H1 (cell line): Measurements from ENCODE around the gene ARID1B. TPM values are rescaled to one million over a fixed set of nuclear protein-coding genes. Genes with fewer than 3 reads are reported as not detected.

Experiments used
- KDM1A ChIP-seq: fragments of 200-600, 300-600 bp; sonication (generic); IDR thresholded peaks from 2 replicates; pipeline ENCODE4 v1.7.1; 2016; ENCODE audit warnings: mild to moderate bottlenecking, low read length, borderline replicate concordance
- MAFK ChIP-seq: IDR thresholded peaks from 2 replicates; pipeline ENCODE4 v1.6.1; 2012; ENCODE audit warnings: low read depth, mild to moderate bottlenecking, improper control_type of control experiment, low read length
- SP1 ChIP-seq: IDR thresholded peaks from 2 replicates; pipeline ENCODE4 v1.6.1; 2011; ENCODE audit warnings: low read depth, low read length
- ZNF274 ChIP-seq: IDR thresholded peaks from 2 replicates; pipeline ENCODE4 v1.7.0; 2012; ENCODE audit warnings: low read length, borderline replicate concordance; ENCODE audit errors: extremely low read depth
- polyA plus RNA-seq, 7 experiments: library from polyadenylated mRNA; depleted of rRNA in 3 of 7; stranded (reverse) in 5 of 7; unstranded in 2 of 7; fragments of >200 nt in 5 of 7; fragments of 200-250 nt in 2 of 7; gene quantifications; 1 replicate in 5 of 7; 2 replicates in 1 of 7; 4 replicates in 1 of 7; pipeline versions ENCODE4 v1.2.1 to v1.2.3, GENCODE V29; 2011 to 2013; ENCODE audit warnings: missing spikeins in 2 of 7, mixed read lengths in 2 of 7
- total RNA-seq: library from RNA; stranded (reverse); fragmentation: NEBNext Ultra II Directional; extraction: Animal tissue kit (Norgen Biotek cat#: 25700); gene quantifications from 2 replicates; pipeline ENCODE4 v1.2.1, GENCODE V29; 2021
- TF ChIP-seq, protein P1 (sequence below): fragments of 300-600 bp; sonication (generic); IDR thresholded peaks from 2 replicates; pipeline ENCODE4 v1.7.1; 2012; ENCODE audit warnings: low read length, moderate library complexity, mild to moderate bottlenecking, inconsistent platforms; ENCODE audit not compliant: insufficient replicate concordance

The ARID1B gene
- total and polyA plus RNA-seq, 2 of the 8 experiments (the other 6 are each of a cell fraction or from before 2014, with no cell fraction given) = 24.3 to 70.3 TPM

DNA sequence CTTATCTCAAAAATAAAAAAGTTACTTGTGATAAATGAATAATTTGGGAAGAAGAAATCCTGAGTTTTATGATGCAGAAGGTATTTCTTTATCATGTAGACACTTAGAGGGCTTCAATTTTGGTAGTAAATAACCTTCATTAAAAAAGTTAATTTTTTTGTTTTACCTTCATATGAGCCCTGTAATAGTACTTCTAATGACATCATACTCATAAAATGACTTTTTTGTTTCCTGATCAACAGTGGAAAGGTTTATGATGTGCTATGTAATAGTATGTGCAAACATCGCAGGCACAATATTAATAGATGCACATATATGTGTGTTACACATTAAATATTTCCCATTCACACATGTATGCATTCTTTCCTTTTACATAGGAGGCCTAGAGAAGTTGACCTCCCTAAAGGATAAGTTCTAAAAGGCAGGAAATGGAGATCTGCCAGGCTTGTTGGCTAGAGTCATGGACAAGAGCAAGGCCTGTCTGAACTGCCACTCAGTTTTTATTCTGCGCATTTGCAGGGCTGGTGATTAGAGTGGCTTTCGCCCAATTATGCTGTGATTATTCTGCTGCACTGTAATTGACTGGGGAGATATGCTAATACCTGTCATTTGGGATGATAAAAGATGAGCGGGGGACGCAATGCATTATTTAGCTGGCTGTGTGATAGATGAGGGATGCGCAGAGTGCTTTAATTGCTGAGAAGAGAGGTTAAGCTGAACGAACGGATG lies 273.5 kb downstream of the ARID1B start (continued):
- TF ChIP-seq, protein P1, sequence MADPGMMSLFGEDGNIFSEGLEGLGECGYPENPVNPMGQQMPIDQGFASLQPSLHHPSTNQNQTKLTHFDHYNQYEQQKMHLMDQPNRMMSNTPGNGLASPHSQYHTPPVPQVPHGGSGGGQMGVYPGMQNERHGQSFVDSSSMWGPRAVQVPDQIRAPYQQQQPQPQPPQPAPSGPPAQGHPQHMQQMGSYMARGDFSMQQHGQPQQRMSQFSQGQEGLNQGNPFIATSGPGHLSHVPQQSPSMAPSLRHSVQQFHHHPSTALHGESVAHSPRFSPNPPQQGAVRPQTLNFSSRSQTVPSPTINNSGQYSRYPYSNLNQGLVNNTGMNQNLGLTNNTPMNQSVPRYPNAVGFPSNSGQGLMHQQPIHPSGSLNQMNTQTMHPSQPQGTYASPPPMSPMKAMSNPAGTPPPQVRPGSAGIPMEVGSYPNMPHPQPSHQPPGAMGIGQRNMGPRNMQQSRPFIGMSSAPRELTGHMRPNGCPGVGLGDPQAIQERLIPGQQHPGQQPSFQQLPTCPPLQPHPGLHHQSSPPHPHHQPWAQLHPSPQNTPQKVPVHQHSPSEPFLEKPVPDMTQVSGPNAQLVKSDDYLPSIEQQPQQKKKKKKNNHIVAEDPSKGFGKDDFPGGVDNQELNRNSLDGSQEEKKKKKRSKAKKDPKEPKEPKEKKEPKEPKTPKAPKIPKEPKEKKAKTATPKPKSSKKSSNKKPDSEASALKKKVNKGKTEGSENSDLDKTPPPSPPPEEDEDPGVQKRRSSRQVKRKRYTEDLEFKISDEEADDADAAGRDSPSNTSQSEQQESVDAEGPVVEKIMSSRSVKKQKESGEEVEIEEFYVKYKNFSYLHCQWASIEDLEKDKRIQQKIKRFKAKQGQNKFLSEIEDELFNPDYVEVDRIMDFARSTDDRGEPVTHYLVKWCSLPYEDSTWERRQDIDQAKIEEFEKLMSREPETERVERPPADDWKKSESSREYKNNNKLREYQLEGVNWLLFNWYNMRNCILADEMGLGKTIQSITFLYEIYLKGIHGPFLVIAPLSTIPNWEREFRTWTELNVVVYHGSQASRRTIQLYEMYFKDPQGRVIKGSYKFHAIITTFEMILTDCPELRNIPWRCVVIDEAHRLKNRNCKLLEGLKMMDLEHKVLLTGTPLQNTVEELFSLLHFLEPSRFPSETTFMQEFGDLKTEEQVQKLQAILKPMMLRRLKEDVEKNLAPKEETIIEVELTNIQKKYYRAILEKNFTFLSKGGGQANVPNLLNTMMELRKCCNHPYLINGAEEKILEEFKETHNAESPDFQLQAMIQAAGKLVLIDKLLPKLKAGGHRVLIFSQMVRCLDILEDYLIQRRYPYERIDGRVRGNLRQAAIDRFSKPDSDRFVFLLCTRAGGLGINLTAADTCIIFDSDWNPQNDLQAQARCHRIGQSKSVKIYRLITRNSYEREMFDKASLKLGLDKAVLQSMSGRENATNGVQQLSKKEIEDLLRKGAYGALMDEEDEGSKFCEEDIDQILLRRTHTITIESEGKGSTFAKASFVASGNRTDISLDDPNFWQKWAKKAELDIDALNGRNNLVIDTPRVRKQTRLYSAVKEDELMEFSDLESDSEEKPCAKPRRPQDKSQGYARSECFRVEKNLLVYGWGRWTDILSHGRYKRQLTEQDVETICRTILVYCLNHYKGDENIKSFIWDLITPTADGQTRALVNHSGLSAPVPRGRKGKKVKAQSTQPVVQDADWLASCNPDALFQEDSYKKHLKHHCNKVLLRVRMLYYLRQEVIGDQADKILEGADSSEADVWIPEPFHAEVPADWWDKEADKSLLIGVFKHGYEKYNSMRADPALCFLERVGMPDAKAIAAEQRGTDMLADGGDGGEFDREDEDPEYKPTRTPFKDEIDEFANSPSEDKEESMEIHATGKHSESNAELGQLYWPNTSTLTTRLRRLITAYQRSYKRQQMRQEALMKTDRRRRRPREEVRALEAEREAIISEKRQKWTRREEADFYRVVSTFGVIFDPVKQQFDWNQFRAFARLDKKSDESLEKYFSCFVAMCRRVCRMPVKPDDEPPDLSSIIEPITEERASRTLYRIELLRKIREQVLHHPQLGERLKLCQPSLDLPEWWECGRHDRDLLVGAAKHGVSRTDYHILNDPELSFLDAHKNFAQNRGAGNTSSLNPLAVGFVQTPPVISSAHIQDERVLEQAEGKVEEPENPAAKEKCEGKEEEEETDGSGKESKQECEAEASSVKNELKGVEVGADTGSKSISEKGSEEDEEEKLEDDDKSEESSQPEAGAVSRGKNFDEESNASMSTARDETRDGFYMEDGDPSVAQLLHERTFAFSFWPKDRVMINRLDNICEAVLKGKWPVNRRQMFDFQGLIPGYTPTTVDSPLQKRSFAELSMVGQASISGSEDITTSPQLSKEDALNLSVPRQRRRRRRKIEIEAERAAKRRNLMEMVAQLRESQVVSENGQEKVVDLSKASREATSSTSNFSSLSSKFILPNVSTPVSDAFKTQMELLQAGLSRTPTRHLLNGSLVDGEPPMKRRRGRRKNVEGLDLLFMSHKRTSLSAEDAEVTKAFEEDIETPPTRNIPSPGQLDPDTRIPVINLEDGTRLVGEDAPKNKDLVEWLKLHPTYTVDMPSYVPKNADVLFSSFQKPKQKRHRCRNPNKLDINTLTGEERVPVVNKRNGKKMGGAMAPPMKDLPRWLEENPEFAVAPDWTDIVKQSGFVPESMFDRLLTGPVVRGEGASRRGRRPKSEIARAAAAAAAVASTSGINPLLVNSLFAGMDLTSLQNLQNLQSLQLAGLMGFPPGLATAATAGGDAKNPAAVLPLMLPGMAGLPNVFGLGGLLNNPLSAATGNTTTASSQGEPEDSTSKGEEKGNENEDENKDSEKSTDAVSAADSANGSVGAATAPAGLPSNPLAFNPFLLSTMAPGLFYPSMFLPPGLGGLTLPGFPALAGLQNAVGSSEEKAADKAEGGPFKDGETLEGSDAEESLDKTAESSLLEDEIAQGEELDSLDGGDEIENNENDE = no peak
- TF ChIP-seq SP1 (no peak), MAFK (no peak), KDM1A (no peak), ZNF274 (no peak)
